ENCODE results near the gene ABCA4.

Gene ABCA4

GRCh38 chr1:94024104-94024792, 96.7 kb downstream of the ABCA4 start:
- peak; percentile 99 for DNase-seq

- no peak for DNase-seq
These were observed 98.3 kb downstream of the ABCA4 start for GRCh38 chr1:94022471-94023189.

GRCh38 chr1:94020764-94021579, 100.0 kb downstream of the ABCA4 start:
- DNase-seq = peak; percentile 67

GRCh38 chr1:94019327-94019726, 101.6 kb downstream of the ABCA4 start:
- DNase-seq = no peak

- peak; percentile 18 for DNase-seq
These were observed 103.7 kb downstream of the ABCA4 start for GRCh38 chr1:94017155-94017829.

- no peak for DNase-seq
These were observed 105.5 kb downstream of the ABCA4 start for GRCh38 chr1:94015489-94015817.

GRCh38 chr1:94014635-94015488, 106.1 kb downstream of the ABCA4 start:
- DNase-seq = no peak

- DNase-seq = no peak
These were observed 106.9 kb downstream of the ABCA4 start for GRCh38 chr1:94014087-94014486.

- no peak for DNase-seq
These were observed 107.5 kb downstream of the ABCA4 start for GRCh38 chr1:94013367-94013878.

GRCh38 chr1:94012708-94013366, 108.1 kb downstream of the ABCA4 start:
- peak; percentile 81 for DNase-seq

- DNase-seq = no peak
These were observed 109.0 kb downstream of the ABCA4 start for GRCh38 chr1:94011709-94012595.

- no peak for DNase-seq
These were observed 109.8 kb downstream of the ABCA4 start for GRCh38 chr1:94011129-94011528.

GRCh38 chr1:94009304-94009703, 111.6 kb downstream of the ABCA4 start:
- no peak for DNase-seq

- no peak for DNase-seq
These were observed 114.3 kb downstream of the ABCA4 start for GRCh38 chr1:94006604-94007003.

GRCh38 chr1:94004924-94005323, 116.0 kb downstream of the ABCA4 start:
- DNase-seq = no peak

GRCh38 chr1:94002046-94002787, 118.7 kb downstream of the ABCA4 start:
- no peak for DNase-seq

GRCh38 chr1:94001397-94002045, 119.4 kb downstream of the ABCA4 start:
- DNase-seq = no peak

- peak; percentile 89 for DNase-seq
These were observed 120.3 kb downstream of the ABCA4 start for GRCh38 chr1:94000510-94001282.
